Measurements from ENCODE around the gene LRRTM4.

Gene LRRTM4

DNA sequence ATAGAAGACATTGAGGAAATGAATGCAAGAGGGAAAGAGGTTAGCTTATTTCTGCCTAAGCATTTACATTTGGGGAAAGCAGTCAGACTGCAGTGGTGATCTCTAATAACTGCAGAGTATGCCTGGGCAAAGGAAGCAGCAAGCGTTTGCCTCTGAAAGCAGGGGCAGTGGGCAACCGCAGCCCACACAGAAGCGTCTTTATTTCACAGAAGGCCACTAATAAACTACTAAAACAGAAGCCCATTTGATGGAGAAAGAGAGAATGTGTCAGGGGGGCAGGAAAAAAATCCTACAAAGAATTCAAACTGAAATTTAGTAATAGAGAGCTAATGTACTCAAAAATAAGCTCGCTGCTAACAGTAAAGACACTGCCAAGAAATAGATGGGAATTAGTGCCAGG is 53.1 kb downstream of the LRRTM4 start:
- DNase-seq = no peak

DNA sequence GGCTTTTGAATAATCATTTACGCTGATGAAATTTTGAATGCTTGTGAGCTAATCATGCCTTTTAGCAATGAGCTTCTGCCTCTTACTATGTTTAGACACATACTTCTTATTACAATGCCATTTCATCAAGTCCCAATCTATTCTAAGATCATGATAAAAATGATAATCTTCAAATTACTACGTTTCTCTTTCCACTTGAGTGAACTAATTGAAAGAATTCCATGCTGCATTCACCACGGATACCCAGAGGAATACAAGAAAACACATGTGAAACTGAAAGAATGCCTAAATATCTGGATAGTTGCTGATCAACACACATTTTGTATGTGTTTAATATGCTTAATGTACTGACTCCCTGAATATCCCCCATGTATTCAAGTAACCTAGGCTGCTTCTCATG is 62.3 kb downstream of the LRRTM4 start:
- DNase-seq = no peak

DNA sequence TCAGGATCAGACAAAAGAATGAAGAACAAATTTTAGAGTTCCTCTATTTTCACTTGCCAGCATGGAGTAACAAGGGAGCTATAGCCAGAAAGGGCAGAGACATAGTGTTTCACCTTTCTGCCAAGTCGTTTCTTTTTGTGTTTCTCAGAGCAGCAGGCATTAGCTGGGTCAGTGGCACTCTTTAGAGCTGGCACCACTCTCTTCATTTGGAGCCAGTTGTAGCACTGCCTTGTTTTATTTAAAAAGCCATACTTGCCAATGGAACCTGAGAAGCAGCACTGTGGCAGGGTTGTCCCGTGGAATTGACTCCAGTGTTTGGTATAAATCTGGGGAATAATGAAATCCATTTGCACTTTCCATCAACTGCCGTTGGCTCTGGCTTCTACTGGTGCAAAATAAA is 64.0 kb downstream of the LRRTM4 start:
- no peak for DNase-seq

DNA sequence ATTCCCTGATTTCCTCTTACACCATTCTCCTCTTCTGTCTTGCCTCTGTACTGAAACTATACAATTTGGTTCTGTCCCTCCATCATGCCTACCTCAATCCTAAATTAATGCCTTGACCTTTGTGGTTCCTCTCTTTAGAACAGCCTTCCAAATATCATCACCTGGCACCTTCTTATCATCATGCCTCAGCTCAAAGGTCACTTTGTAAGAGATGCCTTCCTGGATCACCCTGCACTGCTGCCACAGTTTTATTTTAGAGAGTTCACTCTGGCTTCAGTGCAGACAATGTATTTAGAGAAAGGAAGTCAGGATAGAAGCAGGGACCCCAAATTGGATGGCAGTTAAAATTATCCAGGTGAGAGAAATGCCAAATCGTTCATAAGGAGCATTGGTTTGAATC is 64.5 kb downstream of the LRRTM4 start:
- DNase-seq = no peak

DNA sequence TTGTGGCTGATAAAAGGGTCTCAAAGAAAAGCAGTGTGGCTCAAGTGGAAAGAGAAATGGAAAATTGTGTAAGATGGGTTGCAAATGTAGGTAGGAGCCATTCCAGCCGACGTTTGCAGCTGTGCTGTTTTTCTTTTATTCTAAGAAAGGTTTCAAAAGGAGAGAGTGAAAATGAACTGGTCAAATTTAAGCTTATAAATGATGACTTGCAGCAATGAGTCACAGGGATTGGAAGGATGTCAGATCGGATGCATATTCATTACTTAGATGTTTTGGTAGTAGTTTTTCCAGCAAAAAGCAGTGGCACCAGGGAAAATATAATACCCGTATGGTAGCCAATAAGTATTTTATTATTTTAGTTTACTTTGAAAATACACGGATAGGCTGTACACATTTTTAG is 79.1 kb downstream of the LRRTM4 start:
- DNase-seq = no peak

DNA sequence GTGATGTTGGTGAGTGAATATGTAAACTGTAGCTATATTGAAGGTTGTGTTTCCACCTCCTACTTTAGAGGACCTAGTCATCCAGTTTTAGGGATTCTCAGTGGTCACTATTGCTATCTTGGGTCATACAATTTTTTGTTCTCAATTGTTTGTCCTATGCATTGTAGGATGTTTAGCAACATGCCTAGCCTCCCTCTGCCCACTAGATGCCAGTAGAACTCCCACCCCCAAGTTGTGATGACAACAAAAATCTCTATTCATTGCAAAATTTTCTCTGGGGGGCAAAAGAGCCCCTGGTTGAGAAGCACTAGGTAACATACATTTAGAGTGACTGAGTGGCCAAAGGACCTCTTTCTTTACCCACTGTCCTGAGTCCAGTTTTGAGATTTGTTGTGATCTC is 87.3 kb downstream of the LRRTM4 start:
- no peak for DNase-seq

DNA sequence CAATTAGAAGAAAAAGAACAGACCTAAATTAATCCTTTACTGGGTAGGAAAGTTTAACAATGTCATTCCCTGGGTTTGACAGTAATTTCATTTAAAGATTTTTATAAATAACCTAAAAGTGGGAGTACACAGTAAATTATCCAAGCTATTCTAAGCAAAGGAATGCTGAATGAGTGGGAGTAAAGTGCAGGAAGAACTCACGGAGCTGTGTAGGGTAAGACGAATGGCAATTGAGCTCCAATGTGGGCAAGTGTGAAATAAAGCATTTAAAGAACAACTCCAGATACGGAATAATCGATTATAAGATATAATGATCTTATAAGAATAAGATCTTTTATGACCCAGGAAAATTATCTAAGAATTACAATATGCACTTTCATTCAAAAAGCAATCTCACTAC is 93.2 kb downstream of the LRRTM4 start:
- no peak for DNase-seq

DNA sequence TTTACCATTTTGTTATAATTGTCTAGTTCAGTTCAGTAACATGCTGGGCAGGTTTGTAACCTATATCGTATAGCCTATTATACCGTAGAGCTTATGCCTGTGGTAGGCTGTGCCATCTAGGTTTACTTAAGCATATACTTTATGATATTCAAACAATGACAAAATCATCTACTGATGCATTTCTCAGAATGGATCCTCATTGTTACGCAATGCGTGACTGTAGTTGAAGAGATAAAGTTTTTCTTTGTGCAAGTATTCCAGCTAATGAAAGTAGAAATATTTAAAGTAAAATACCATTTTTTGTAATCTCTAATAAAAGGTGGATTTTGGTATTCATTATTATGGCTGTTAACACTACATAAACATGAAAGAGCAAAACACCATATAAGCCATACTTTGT is 100.2 kb downstream of the LRRTM4 start:
- DNase-seq = no peak

DNA sequence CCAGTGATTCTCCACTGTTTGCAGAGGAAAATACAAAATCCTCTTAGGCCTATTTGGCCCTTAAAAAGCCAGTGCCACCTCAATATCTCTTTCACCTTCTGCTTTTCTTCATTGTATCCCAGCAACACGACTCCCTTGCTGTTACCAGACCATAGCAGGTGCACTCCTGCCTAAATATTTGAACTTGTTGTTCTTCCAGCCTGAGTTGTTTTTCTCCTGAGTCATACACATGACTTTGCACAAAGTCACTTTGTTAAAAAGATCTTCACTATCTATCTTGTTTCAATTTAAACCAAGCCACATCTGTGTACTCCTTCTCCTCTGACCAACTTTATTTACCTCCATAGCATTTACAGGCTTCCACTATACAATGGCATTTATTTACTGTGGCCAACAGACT is 103.6 kb downstream of the LRRTM4 start:
- no peak for DNase-seq

DNA sequence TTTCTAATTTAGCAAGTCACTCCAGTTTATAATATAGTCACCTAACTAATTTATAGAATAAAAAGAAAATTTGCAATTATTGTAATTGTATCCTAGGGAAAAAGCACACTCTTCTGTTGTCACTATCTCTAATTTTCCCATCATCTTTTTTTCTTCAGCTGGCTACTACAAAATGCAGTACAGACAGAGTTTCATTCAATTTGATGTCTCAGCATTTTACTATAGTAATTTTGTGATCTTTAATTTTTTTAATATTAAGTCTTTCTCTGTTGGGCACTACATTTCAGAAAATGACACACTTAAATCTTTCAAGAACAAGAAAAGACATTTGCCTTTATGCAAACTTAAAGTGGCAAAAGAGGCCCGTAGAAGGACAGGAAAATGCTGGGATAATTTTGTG is 118.0 kb downstream of the LRRTM4 start:
- DNase-seq = no peak

DNA sequence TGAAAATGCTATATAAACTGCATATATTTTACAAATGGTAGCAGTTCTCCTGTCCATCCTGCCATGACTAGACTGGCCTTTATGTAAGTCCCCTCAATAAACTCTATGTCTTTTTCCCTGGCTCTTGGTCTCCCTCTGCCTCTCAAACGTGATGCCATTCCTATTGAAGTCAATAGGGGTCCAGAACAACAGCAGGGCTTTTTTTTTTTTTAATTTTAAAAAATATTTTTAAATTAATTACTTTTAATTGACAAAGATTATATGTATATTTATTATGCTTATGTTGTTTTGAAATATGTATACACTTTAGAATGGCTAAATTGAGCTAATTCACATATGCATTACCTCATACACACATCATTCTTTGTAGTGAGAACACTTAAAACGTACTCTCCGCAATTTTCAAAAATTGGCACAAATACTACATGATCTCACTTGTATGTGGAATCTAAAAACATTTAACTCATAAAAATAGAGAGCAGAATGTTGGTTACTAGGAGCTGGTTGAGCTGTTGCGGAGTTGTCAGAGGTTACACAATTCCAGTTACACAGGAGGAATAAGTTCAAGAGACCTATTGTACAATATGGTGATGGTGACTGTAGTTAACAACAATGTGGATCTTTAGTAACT is 123.1 kb downstream of the LRRTM4 start:
- no peak for DNase-seq

DNA sequence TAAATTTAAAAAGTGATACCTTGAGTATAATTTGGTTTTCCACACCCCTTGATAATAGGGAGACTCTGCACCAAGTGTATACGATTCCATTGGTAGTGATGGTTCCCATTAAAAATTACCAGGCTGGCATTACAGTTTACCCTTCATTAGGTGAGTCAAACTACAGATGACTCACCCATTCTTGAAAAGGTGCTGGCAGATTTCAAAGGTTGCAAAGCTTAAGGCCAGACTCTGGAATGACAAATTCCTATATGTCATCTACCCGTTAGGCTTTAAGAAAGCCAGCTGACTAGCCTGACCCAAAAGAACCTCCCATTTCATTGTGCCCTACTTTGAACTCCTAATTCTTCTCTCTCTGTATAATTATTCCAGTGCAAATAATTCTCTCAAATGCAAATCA is 124.4 kb downstream of the LRRTM4 start:
- no peak for DNase-seq

DNA sequence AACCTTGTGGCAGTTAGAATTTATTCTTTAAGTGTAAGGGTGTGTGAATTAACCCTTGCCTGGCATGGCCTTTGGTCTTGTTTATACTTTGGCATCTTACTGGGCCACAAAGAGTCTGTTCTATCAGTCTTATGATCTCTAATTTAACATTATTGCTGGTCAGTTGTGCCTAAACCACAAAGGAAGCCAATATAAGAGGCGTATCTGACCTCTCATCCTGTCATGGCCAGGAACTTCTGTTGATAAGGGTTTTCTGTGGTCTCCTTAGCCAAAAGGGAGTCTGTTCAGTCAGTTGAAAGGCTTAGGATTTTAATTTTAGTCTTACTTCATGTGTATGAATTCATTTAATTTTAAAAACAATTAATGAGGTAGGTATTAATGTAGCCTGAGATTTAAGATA is 127.2 kb downstream of the LRRTM4 start:
- no peak for DNase-seq

DNA sequence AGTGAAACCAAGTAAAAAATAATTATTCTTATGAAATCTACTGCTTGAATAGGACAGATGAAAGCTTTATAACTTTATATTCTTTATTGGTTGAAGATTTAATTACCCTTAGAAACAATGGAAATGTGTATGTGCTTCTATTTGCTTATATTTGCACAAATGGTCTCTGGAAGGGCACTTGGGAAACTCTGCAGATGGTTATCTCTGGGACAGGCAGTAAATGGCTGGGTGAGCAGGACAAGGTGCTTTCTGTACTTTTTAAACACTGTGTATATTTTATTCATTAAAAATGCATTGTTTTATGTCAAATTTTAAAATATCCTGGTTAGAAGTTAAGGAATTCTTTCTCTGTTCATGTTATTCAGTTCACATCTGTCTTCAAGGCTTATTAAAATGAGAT is 131.1 kb downstream of the LRRTM4 start:
- no peak for DNase-seq

DNA sequence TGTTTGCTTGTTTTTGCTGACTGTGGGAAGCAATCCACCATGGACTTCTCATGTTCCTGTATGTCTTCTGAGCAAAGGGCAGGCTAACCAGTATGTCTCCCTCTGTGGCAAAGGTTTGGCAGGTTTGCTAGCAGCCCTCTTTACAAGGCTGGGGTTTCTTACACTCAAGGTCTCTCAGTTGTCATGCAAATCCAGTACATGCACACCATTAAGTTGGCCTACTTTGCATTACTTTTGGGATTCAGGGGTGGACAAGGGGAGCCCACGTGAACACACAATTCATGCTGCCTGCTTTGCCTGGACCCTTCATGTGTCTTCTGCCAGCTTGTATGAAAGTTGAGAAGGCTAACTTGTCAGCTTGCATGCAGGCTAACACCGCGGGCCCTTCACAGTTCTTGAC is 134.9 kb downstream of the LRRTM4 start:
- DNase-seq = no peak

DNA sequence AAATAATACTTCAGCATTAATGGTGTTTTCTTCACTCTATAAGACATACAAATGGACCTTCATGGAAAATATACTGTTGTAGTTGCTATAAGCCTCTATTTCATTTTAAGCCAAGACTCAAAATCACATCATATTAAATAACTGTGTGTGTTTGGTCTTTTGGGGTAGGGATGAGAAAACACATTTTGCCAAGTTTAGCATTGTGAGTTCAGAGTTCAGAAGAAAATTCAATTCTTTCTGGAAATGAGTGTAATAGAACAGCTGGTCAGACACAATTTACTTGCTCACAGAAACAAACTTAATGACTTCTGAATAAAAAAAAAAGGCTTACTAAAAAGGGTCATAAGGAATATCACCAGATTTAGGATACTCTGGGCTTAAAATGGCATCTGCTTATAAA is 149.5 kb downstream of the LRRTM4 start:
- DNase-seq = no peak

DNA sequence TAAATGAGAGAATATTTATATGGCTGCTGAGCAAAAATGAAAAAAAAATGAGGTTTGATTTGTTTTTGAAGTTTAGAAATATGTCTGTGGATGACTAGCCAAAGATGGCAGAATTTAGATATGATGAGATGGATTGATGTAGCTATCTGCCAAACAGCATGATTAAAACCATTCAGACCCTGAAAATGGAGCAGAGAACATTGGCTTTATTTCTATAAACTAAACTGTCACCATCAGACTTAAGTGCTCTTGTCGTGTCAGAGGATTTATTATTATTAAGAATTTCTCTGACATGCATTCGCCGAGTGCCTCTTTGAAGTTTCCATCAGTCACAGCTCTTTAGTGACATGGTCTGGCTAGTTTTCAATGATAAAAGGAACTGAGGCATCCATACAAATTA is 151.7 kb downstream of the LRRTM4 start:
- no peak for DNase-seq

DNA sequence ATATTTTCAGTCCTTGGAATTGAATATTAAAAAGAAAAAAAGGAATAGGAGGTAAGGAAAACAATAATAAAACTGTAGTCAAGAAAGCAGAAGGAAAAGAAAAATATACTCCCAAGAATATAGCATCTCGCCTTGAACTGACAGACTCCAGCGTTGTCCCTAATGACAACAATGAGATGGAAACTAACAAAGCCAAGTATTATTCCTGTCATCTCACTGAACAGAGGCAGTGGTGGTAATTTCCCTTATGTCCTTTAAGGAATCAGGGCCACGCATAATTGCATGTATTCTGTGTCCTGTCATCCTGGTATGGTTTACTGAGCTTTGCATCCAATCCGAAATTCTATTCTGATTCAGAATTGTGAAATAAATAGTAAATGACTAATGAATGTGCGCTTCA is 158.9 kb downstream of the LRRTM4 start:
- DNase-seq = no peak

DNA sequence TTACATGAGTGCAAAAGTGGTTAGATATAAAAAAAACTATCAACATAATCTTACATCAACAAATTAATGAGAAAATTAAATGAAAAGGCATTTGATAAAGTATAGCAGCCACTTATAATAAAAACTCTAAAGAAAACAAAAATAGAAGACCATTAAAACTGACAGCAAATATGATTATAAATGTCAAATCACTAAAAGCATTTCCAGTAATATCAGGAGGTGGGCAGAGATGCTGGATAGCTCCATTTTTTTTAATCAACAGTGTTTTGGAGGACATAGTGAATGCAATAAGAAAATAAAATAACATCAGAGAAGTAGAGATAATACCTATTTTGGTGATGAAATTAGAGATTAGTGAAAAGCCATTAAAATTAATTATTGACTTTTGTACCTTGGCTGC is 173.4 kb downstream of the LRRTM4 start:
- no peak for DNase-seq

DNA sequence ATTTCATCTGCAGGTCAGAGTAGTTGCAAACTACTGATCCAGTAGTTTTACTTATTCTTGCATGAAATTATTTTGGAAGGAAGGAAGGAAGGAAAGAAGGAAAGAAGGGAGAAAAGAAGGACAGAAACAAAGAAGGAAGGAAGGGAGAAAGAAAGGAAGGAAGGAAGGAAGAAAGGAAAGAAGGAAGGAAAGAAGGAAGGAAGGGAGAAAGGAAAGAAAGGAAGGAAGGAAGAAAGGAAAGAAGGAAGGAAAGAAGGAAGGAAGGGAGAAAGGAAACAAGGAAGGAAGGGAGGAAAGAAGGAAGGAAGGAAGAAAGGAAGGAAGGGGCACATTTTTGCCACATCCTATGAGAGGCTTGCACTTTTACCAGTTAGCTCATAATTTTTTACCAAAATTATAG is 186.2 kb downstream of the LRRTM4 start:
- DNase-seq = no peak

DNA sequence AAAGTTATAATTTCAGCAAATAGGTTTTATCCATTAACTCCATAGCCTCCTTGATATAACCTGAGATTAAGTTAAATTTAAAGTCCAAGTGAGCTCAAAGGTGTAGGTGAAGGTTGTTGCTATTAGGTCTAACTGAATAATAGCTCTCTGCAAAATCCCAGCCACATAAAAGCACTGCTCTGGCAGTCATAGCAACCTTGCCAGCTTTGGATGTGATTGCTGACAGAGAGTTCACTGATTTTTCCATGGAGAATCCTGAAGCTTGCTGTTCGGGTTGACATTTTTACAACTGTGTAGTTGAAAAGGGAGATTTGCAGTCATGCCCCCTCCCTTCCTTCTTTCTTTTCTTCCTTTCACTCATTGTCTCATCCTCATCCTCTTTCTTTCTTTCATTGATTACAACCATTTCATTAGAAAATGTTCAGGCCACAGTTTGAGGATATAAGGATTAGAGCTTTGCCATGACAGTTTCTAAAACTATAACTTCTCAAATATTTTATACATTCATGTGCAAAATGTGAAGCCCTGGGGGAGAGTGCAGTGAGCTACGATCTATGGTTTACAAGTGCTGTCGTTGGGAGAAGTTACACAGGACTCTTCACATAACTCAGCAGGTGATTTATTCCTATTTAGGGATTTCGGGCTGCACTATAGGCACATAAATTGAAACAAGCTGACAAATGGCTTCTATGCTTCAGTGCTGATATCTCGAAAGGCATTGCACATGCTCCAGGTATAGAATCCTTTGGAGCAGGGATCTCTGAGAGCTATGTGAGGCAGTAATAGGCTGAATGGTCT is 193.8 kb downstream of the LRRTM4 start:
- DNase-seq = no peak

DNA sequence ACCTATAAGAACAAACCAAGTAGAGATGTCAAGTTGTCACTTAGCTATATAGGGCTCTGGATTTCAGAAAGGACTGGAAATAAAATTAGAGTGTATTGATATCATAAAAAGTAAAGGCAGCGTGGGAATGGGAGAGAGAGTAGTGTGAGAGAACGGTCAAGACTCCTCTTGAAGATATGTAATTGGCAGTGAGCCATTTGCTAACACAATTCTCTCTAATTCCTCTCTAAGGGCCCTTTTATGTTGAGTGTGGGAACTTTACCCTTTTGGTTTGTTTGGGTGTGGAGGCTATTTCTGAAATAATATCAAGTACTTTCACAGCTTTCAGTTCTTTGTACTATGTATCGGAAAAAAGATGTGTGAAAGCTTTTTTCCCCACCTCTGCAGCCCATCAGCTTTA is 196.8 kb downstream of the LRRTM4 start:
- DNase-seq = no peak

DNA sequence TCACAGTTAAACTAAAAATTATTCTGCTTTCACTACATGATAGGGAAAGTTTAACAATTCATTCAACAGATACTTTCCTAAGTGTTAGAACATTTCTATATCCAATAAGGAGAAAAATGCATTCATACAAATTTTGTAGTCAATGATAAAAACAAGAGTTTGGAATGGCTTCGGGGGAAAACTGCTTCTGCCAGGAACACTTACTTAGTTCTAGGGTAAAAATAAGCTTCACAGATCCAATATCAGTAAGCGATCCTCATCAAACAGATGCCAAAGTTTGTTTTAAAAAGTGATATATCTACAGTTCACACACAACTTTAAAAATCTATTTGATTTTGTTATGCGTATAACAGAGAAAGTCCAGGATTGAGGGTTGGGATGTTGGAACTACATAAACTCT is 199.7 kb downstream of the LRRTM4 start:
- no peak for DNase-seq

DNA sequence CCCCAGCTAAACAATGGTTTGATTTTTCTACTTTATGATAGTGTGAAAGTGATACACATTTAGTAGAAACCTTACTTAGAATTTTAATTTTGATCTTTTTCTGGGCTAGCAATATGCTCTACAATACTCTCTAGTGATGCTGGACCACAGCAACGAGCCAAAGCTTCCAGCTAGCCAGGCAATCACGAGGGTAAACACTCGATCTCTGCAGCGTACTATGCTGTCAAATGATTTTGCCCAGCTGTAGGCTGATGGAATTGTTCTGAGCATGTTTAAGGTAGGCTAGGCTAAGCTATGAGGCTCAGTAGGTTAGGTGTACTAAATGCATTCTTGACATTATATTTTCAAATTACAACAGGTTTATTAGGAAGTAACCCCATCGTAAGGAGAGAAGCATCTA is 207.5 kb downstream of the LRRTM4 start:
- DNase-seq = no peak

DNA sequence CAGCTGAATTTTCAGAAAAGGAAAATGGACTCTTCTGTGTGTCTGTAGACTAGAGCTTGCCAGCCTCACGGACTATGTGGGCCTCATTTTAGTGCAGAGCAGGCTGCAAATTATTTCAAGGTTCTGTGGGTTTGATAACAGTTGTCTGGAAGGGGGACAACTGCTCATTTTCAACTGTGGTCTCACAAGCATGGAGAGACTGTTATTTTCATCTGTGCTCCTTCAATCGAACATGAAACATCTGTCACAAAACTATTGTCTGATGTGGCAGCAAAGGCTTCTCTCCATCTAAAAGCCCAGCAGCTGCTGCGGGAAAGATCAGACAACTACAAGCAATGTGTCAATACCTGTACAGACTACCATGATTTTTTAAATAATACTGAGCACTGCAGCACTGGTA is 211.8 kb downstream of the LRRTM4 start:
- DNase-seq = no peak
